Measurements from ENCODE around the gene KIAA0825.

The KIAA0825 gene

GRCh38 chr5:94571415-94571814 lies 47.0 kb downstream of the KIAA0825 start:
- no peak for DNase-seq

GRCh38 chr5:94564812-94565211 lies 53.6 kb downstream of the KIAA0825 start:
- DNase-seq = no peak

- DNase-seq = no peak
Measured at GRCh38 chr5:94562327-94562971, 56.0 kb downstream of the KIAA0825 start.

- DNase-seq = no peak
Measured at GRCh38 chr5:94558028-94558427, 60.4 kb downstream of the KIAA0825 start.

- DNase-seq = no peak
Measured at GRCh38 chr5:94551858-94552257, 66.5 kb downstream of the KIAA0825 start.

GRCh38 chr5:94545870-94546625 lies 72.4 kb downstream of the KIAA0825 start:
- DNase-seq = no peak

GRCh38 chr5:94544875-94545547 lies 73.4 kb downstream of the KIAA0825 start:
- DNase-seq = no peak

- DNase-seq = no peak
Measured at GRCh38 chr5:94544031-94544650, 74.3 kb downstream of the KIAA0825 start.

- no peak for DNase-seq
Measured at GRCh38 chr5:94540856-94541494, 77.4 kb downstream of the KIAA0825 start.

- no peak for DNase-seq
Measured at GRCh38 chr5:94538260-94538659, 80.1 kb downstream of the KIAA0825 start.

- no peak for DNase-seq
Measured at GRCh38 chr5:94526706-94527105, 91.7 kb downstream of the KIAA0825 start.

- DNase-seq = no peak
Measured at GRCh38 chr5:94524841-94525697, 93.3 kb downstream of the KIAA0825 start.

- DNase-seq = no peak
Measured at GRCh38 chr5:94523018-94523417, 95.4 kb downstream of the KIAA0825 start.

GRCh38 chr5:94522117-94522516 lies 96.3 kb downstream of the KIAA0825 start:
- DNase-seq = no peak

- no peak for DNase-seq
Measured at GRCh38 chr5:94517490-94518488, 100.6 kb downstream of the KIAA0825 start.

GRCh38 chr5:94516148-94516547 lies 102.3 kb downstream of the KIAA0825 start:
- no peak for DNase-seq

GRCh38 chr5:94508461-94509148 lies 109.8 kb downstream of the KIAA0825 start:
- DNase-seq = no peak

- no peak for DNase-seq
Measured at GRCh38 chr5:94505327-94506068, 112.9 kb downstream of the KIAA0825 start.

- DNase-seq = no peak
Measured at GRCh38 chr5:94503677-94504076, 114.7 kb downstream of the KIAA0825 start.

Measured in activated CD4-positive, CD25-positive, alpha-beta regulatory T cell (primary cell).